Activated CD8-positive, alpha-beta memory T cell treated with anti-CD3 and anti-CD28 coated beads for 24 hours (primary cell): ENCODE data around the gene RFESD.
"Not testable (repeated sequence)": the region's sequence is repeated elsewhere in the genome, so short reads cannot be mapped to it uniquely, and the experiment has no call there.

Experiments used
- DNase-seq: peaks from one replicate; pipeline ENCODE4 v3.0.0-alpha.2; 2020

RFESD gene

DNA sequence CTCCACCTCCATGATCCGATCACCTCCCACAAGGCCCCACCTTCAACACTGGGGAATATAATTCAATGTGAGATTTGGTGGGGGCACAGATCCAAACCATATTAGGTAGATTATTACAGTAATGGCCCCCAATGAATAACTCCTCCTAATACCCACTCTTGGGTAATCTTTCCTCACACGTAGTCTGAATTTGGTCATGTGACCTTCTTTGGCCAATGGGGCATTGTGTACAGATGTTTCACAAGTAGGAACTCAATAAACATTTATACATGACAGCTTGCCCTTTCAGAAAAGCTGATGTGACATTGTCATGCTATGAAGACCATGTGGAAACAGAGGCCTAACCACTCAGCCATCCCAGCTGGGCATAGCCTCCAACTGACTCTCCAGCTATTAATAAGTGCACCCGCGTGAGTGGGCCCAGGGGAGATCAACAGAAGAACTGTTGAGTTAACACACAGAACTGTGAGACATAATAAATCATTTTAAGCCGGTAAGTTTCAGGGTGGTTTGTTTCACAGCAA is 16.1 kb upstream of the RFESD start:
- no peak for DNase-seq

DNA sequence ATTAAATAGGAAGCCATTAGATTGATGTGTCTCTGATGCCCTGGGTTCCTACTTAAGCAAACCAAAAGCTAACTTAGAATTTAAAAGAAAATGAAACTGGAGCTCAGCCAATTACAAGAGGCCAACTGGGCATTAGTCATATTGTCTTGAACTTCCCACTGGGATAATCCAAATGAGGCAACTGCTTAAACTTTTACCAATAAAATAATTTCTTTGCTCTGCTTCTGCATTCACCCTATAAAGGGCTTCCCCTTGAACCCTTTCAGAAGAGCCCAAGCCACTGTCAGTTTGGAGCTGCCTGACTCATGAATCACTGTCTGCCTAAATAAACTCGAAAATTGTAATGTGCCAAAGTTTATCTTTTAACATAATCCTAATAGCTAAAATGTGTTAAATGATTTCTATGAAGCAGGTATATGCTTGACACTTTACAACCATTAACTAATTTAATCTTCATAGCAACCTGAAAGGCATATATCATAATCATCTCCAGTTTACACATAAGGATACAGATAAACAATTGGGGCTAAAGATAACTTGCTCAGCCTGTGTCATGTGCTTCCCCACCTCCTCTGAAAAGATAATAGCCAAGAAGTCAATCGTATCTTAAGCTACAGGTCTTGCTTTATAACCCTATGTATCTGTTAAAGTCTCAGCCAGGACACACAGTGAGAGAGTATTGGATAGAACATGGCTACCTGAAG is 15.2 kb upstream of the RFESD start:
- no peak for DNase-seq

DNA sequence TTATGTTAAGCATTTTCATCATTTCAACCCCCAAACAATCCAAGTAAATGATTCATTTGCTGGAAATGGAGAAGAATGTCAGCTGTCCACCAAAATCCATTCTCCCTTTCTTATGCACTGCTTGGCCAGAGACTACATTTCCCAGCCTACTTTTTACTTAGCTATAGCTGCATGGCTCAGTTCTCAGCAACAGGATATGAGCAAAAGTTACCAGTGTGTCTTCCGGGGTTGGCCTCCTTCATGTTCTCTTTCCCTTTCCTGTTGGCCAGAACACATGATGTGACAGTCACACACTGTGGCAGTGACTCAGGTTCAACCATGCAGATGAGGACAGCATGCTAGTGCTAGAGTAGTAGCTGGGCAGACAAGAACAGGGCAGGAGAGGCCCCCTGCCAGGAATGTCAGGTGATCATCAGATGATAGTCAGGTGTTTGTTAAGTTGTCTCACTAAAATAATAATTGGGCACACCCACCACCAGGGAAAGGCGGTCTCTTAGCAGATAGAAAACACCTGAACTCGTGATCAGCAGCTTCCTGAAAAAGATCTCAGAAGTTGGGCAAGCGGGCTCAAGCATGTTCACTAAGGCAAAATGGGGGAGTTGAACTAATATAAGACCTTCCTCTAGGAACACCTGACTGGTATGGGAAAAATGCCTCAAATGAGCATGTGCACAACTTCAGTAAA is 14.4 kb upstream of the RFESD start:
- DNase-seq, result peak; percentile 86

DNA sequence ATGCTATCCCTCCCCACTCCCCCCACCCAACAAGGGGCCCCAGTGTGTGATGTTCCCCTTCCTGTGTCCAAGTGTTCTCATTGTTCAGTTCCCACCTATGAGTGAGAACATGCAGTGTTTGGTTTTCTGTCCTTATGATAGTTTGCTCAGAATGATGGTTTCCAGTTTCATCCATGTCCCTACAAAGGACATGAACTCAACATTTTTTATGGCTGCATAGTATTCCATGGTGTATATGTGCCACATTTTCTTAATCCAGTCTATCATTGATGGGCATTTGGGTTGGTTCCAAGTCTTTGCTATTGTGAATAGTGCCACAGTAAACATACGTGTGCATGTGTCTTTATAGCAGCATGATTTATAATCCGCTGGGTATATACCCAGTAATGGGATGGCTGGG is 13.6 kb upstream of the RFESD start:
- not testable (repeated sequence) for DNase-seq

DNA sequence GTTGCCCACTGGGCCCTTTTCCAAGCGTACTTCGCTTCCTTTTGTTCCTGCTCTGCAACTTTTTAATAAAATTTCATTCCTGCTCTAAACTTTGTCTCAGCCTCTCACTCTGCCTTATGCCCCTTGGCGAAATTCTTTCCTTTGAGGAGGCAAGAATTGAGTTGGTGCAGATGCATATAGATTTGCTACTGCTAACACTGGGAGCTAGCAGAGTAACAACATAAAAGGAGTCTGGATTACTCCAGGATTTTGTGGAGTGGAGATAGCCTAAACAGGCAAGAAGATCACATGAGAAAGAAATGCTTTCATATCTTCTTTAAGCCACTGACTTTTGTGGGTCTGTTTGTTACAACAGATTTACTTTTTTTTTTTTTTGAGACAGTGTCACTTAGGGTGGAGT is 12.9 kb upstream of the RFESD start:
- no peak for DNase-seq

DNA sequence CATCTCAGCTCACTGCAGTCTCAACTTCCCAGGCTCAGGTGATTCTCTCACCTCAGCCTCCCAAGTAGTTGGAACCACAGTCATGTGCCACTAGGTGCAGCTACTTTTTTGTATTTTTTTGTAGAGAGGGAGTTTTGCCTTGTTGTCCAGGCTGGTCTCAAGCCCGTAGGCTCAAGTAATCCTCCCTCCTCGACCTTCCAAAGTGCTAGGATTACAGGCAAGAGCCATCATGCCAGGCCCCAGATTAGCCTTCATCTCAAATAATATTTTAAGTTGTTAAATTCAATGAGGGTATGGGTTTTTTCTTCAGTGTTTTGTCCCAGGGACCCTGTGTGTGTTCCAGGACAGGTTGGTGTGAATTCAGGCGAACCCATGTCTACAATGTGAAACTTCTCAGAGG is 12.5 kb upstream of the RFESD start:
- DNase-seq, result no peak

DNA sequence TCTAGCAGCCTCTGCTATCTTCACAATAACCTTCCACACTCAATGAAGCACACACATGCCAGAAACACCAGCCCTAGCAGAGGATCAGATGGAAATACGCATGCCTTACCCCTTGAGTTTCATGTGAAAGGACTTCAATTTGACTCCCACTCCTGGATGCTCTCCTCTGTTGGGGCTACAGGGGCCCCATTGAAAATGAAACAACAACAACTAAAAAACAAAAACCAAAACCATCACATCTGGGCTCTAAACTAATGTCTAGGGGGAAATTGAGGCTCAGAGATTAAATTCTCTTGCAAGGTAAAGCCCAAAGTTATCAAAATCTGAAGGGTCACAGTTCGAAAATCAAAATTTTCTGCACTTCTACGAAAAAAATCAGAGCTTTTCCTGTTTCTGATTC is 7.9 kb upstream of the RFESD start:
- DNase-seq, result no peak

DNA sequence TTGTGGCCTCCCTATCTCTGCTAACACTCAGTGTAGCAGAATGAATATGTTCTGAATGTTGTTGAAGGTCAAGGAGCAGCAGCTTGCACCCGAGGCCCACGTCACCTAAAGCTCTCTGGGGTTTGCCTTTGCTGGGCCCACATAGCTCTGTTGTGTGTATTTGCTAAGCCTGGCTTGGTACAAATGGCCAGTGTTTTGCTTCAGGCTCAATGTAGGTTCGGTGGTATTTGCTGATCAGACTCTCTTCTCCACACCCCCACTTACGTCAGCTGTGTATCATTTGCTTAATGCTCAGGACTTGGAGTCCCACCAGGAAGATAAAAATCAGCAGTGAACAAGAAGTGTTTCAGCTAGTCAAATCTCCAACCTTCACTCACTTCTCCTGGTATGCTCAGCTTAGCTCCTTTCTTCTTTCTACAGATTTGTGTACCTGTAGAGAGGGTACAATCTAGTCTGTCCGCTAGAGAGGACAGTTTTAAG is 4.8 kb upstream of the RFESD start:
- no peak for DNase-seq

DNA sequence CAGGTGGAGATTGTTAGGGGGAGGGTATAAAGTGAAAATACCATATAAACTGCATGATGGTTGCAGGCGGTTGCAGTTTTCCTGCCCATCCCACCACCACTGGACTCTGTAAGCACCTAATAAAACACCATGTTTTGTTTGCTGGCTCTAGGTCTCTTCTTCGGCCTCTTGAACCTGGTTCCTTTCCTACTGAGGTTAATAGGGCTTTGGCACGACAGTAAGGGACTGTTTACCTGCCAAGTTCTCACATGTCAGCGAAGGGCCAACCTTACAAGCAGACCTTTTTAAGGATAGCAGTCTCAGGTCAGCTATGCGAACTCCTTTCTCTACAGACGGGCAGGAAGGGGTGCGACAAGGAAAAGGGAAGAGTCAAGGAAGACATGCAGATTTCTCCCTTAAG is 3.4 kb upstream of the RFESD start:
- DNase-seq, result no peak

DNA sequence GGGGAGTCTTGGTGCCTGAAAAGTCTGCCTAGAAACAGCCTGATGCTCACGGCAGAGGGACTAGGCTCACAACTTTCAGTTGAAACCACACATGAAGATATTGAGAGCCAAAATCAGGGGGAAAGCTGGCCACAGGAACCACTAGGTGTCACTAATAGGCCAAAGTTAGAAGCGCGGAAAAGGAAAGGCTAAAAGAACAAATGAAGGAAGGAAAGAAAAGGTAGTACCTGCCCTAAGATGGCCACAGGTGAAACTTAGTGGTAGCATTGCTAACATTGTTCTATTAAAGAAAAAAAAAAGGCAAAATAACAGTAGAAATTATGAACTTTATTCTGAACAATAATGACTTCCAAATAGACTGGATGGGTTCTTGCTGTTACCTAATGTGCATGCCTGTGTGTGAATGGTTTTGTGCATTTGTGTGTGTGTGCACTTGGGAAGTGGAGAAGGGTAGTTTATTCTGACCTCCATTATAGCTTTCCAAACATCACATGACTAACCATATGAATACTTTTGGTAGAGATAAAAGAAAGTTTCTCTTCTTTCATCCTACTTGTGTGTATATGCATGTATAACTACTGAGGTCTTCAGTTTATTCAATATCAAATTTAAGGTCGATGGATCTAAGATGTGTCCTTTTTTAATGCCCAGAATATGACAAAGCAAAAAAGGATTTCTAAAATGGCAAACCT is 2.1 kb upstream of the RFESD start:
- peak; percentile 69 for DNase-seq

DNA sequence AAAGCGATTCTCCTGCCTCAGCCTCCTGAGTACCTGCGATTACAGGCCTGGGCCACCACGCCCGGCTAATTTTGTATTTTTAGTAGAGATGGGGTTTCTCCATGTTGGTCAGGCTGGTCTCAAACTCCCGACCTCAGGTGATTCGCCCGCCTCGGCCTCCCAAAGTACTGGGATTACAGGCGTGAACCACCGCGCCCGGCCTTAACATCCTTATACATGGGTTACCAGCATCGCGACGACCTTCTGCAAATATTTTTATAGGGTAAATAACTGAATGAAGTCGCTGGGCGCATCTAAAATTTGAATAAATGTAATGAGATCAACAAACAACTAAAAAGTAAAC is 380 bp upstream of the RFESD start:
- not testable (repeated sequence) for DNase-seq

DNA sequence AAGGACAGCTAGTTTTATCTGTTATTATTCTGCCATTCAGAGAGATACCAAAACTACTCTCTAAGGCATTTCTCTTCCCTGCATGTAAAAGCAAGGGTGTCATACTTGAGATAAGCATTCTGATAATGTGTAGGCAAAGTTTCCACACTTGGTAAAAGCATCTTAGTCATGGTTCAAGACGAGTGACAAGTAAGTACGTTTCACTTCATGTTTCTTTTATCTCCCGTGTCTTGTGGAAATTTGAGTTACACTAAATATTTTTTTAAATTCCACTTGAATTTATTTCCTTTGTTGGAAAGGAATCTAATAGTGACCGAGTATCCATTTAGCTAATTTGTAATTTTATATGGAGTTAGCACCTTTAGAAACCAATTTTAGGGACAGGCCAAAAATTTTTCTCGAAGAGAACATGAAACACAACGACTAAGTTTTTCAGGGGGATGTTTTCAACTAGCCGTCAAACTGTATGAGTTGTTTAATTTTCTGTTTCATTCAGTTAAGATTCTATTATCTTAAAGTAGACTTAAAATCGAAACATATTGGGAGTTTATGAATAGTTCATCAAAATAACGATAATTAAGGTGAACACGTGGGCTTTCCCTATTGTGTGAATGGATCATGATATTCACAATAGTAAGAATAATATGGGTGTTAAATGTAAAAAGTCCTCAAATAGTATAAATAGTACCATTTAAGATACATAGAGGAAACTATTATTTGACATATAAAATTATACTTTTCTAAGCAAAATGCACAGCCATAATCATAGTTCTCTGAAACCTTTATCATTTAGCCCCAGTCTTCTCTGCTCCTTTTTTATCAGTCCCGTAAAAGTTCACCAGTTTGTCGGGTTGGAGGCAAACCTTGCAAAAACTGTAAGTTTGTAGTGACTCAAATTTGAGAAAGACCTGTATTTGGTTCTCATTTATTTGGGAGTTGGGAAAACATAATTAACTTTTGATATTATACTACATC is 1.6 kb downstream of the RFESD start:
- DNase-seq, result no peak

DNA sequence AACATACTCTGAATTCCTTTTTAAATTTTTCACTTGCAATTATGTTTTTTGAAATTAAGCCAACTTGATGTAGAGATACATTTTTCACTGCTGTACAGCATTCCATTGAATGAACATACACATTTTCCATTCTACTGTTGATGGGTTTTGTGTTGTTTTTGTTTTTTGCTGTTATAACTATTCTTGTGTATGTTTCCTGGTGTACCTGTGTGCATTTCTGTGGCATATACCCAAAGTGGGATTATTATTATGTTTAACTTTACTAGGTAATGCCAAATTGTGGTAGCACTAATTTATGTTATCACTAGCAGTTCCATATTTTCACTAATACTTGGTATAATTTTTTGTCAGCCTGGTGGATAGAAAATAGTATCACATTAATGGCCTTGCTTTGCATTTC is 2.7 kb downstream of the RFESD start:
- DNase-seq, result no peak

DNA sequence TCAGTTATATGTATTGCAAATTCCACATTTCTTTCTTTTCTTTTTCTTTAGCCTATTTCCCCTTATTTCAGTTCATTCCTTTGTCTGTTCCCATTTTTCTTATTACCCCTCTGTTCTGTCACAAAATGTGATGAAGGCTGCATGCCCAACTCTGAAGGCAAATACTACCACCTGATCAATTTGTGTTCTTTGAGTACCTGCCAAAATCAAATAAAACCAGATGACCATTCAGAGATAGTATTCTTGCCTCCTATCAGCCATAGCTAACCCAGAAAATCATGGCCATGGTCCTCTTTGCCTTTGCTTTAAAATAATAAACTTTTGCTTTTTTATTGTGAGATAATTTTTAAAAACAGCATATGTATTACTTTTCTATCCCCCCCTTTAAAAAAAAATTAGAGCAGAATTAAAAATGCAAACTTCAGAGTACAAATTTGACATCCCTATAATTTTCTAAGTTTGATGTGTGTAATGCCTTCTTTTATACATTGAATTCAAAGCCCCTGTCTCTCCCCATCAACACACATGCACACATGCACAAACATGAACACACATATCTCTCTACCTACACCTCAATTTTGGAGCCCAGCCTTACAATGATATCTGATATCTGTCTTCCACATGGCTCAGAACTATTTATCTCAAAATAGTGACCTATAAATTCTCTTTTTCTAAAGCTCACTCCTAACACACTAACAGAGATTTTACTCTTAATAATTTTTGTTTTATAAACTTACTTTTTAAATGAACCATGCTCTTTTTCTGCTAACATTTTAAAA is 3.5 kb downstream of the RFESD start:
- no peak for DNase-seq

DNA sequence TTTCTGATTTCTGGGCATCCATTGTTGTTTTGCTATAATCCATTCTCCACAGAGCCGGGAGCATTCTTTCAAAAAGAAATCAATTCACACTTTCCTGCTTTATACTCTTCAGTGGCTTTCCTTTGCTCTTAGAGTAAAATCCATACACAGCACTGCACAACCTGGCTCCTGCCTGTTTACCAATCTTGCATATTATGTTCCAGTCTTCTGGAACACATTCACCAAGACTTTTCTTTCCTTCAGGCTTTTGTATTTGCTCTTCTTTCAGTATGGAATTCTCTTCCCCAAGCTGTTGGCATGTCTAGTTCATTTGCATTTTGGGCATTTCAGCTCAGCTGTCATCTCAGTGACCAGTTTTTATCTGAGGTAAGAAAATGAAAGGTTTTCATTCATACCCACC is 6.3 kb downstream of the RFESD start:
- no peak for DNase-seq

DNA sequence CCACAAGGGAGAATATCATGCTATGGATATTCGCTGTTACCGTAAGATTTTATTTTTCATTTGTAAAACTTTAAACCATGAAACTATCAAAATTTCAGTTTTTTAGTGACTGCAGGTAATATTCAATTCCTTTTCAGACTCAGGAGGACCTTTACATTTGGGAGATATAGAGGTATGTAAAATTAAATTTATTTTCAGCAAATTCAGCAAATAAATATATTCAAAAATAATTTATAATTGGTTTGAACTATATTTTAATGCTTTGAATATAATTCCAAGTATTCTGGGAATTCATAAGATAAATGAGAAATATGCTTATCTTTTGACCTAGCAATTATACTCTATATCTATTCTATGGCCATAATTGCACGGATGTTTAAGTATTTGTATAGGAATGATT is 7.6 kb downstream of the RFESD start:
- no peak for DNase-seq

DNA sequence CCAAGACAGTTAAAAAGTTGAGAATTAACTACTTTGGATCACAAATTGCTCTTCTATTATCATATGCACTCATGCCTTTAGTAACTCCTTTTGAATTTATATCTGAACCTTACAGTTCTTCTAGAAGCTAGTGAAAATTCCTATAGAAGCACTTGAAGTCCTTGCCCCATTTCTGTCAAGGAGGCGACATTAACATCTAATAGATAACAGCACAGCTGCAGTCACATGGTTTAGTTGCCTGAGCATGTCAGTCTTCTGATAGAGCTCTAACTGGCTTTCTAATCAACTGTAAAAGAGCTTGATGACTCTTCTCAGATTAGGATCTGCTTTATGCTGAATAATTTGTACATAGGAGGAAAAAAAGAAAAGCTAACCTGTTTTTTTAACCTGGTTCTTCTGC is 9.0 kb downstream of the RFESD start:
- no peak for DNase-seq

DNA sequence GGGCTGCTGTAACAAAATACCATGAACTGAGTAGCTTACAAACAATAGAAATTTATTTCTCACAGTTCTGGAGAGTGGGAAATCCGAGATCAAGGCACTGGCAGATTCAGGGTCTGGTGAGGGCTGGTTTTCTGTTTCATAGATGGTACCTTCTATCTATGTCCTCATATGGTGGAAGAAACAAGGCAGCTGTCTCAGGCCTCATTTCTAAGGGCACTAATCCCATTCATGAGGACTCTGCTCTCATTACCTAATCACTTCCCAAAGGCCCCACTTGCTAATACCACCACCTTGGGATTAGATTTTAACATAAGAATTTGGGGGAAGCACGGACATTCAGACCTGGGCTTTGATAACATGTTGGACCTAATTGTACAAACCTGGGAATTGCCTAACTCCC is 13.5 kb downstream of the RFESD start:
- no peak for DNase-seq

DNA sequence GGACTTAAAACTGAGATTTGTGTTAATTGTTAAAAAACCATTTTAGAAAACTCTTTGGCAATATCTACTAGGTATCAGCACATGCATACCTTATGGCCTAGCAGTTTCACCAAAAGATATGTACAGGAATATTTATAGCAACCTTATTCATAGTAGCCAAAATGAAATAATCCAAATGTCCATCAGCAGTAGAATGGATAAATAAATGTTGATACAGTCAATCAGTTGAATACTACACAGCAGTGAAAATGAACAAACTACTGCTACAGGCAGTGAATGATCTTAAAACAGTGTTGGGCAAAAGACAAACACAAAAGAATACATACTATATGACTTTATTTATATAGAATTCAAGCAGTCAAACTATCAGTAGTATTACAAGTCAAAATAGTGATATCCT is 16.4 kb downstream of the RFESD start:
- DNase-seq, result no peak

DNA sequence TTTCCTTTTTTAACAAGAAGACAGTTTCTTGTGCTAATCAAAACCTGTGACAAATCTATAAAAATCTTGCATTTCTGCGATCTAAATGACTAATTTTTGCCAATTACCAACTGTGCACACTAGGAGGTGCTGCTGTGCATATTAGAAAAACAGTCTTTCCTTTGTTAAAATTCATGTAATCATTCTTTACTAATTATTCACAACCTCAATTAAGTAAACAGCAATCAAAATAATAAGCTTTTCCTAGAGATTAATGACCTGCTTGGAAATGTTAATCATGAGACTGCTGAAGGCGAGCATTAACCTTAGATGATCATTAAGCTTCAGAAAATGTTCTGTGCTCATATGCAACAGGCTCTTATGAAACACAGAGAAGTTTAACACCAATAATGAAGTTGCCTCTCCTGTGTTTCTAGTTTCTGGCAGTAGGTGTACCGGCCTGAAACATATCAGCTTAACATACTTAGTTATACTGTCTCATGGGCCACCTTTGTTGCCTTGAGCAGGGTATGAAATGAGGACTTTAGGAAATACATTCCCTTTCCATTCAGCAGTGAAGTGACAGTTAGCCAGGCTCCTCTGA is 17.7 kb downstream of the RFESD start:
- no peak for DNase-seq

DNA sequence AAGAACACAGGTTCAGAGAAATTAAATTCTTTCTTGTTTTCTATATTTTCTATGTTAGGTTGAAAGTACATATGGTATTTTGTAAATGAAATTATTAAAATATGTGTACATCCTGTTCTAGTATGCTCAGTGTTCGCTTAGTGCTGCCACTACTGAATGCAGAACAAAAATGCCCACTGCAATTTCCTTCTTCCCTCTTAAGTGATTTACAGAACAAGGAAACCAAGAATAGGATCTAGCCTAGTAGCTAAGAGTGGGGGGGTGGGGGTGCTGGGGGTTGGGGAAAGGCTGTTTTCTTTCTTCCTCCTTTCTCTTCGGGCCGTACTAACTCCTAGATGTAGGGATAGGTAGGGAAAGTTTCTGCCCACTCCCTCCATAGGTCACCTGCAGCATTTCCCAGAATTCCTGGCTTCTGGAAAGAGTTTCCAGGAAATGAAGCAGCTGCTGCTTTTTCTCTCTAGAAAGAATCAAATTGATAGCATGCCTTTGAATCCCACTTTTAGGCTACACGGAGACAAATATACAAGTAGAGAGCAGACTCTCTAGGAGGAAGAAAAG is 20.6 kb downstream of the RFESD start:
- no peak for DNase-seq
